ENCODE measurements around the gene PHLDA2.
"Not testable (repeated sequence)": the region's sequence is repeated elsewhere in the genome, so short reads cannot be mapped to it uniquely, and the experiment has no call there.

Gene PHLDA2

GRCh38 chr11:2945757-2946287 lies 16.6 kb upstream of the PHLDA2 start:
- H3K36me3 ChIP-seq: peaks cover 77% of the 10 kb centered on the region
- H3K4me3 ChIP-seq: no peak overlapping the region
- H4K20me1 ChIP-seq: peaks cover 78% of the 10 kb centered on the region
- no peaks in the 10 kb centered on the region for H3K27me3 ChIP-seq
- no peak overlapping the region for H3K27ac ChIP-seq
- H3K9me3 ChIP-seq: no peaks in the 10 kb centered on the region
- H3K4me1 ChIP-seq: peaks cover 44% of the 10 kb centered on the region
- peak overlapping the region; percentile 67 for H3K4me2 ChIP-seq
- no peak overlapping the region for H3K9ac ChIP-seq
- TF ChIP-seq Cebpa-rat (IDR thresholded peaks at IDR 0.05): no peak

GRCh38 chr11:2945031-2945756 lies 16.0 kb upstream of the PHLDA2 start:
- Histone ChIP-seq H3K36me3 (peaks cover 71% of the 10 kb centered on the region), H3K27ac (no peak overlapping the region), H3K27me3 (no peaks in the 10 kb centered on the region), H3K4me1 (peaks cover 50% of the 10 kb centered on the region), H3K4me3 (no peak overlapping the region), H3K9ac (no peak overlapping the region), H3K4me2 (peak overlapping the region; percentile 67), H4K20me1 (peaks cover 74% of the 10 kb centered on the region), H3K9me3 (peaks cover 1% of the 10 kb centered on the region; the same call in 1 of the 2 replicates)
- no peak for TF ChIP-seq Cebpa-rat (IDR thresholded peaks at IDR 0.05)

DNA sequence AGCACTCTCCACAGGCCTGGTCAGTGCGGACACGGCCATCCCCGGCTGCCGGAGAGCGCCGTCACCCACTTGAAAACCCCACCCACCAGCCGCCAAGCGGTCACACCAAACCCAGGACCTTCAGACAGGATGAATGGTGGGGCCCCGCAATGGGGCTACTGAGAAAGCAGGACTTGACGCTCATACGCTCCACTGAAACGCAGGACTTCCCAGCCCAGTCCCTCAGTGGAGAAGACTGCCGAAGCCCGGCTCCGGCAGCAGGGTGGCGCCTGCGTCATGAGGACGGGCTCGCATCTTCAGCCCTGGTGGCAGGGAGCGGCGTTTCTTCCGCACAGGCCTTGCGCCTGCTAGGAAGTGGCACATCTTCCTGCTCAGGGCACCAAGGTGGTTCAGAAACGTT lies 15.3 kb upstream of the PHLDA2 start:
- Histone ChIP-seq H3K4me1 (peaks cover 50% of the 10 kb centered on the region), H3K27ac (no peak overlapping the region), H3K4me2 (no peak overlapping the region), H3K27me3 (no peaks in the 10 kb centered on the region), H3K4me3 (no peak overlapping the region), H3K9ac (no peak overlapping the region), H3K9me3 (peaks cover 8% of the 10 kb centered on the region), H4K20me1 (peaks cover 67% of the 10 kb centered on the region), H3K36me3 (peaks cover 64% of the 10 kb centered on the region)
- TF ChIP-seq Cebpa-rat (IDR thresholded peaks at IDR 0.05): no peak

- peaks cover 62% of the 10 kb centered on the region for H4K20me1 ChIP-seq
- no peaks in the 10 kb centered on the region for H3K27me3 ChIP-seq
- H3K36me3 ChIP-seq: peaks cover 60% of the 10 kb centered on the region
- H3K4me2 ChIP-seq: no peak overlapping the region
- no peak overlapping the region for H3K9ac ChIP-seq
- no peak for TF ChIP-seq Cebpa-rat (IDR thresholded peaks at IDR 0.05)
- peaks cover 16% of the 10 kb centered on the region for H3K9me3 ChIP-seq
- H3K4me1 ChIP-seq: peaks cover 50% of the 10 kb centered on the region
- no peak overlapping the region for H3K4me3 ChIP-seq
- H3K27ac ChIP-seq: no peak overlapping the region; the same call in 1 of the 2 replicates
These were observed 14.5 kb upstream of the PHLDA2 start for GRCh38 chr11:2943711-2944118.

- peaks cover 54% of the 10 kb centered on the region for H3K36me3 ChIP-seq
- no peak overlapping the region for H3K4me3 ChIP-seq
- peaks cover 57% of the 10 kb centered on the region for H4K20me1 ChIP-seq
- no peak overlapping the region; the same call in 1 of the 2 replicates for H3K27ac ChIP-seq
- H3K9ac ChIP-seq: no peak overlapping the region
- peaks cover 22% of the 10 kb centered on the region for H3K9me3 ChIP-seq
- H3K27me3 ChIP-seq: no peaks in the 10 kb centered on the region
- H3K4me1 ChIP-seq: peaks cover 50% of the 10 kb centered on the region
- no peak overlapping the region for H3K4me2 ChIP-seq
- no peak for TF ChIP-seq Cebpa-rat (IDR thresholded peaks at IDR 0.05)
These were observed 13.9 kb upstream of the PHLDA2 start for GRCh38 chr11:2942872-2943710.

DNA sequence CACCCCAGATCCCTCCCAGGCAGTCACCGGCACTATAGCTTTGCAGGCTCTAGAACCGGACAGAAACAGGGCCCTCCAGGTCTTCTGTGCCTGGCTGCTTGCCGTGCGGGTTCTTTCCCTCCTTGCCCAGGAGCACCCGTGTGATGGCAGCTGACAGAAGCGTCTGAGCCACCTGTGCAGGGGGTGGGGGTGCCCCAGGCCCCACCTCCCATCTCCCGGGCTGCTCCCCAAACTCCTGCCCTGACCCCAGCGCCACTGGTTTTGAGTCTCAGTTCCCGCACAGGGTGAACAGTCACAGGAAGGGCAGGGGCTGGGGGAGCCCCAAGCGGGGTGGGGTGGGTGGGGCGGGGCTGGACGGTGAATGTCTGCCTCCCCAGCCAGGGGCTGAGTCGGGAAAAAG lies 13.2 kb upstream of the PHLDA2 start:
- Histone ChIP-seq H3K4me1 (peaks cover 48% of the 10 kb centered on the region), H3K9me3 (peaks cover 28% of the 10 kb centered on the region), H3K9ac (no peak overlapping the region), H3K4me3 (no peak overlapping the region), H3K4me2 (no peak overlapping the region), H3K36me3 (peaks cover 48% of the 10 kb centered on the region), H3K27me3 (no peaks in the 10 kb centered on the region), H3K27ac (no peak overlapping the region), H4K20me1 (peaks cover 53% of the 10 kb centered on the region)
- no peak for TF ChIP-seq Cebpa-rat (IDR thresholded peaks at IDR 0.05)

GRCh38 chr11:2940921-2941821 lies 12.0 kb upstream of the PHLDA2 start:
- no peaks in the 10 kb centered on the region for H3K27me3 ChIP-seq
- no peak overlapping the region for H3K27ac ChIP-seq
- no peak overlapping the region for H3K9ac ChIP-seq
- peaks cover 40% of the 10 kb centered on the region for H4K20me1 ChIP-seq
- H3K4me1 ChIP-seq: peaks cover 36% of the 10 kb centered on the region
- peaks cover 38% of the 10 kb centered on the region for H3K9me3 ChIP-seq
- H3K4me3 ChIP-seq: no peak overlapping the region
- H3K36me3 ChIP-seq: peaks cover 35% of the 10 kb centered on the region
- TF ChIP-seq Cebpa-rat (IDR thresholded peaks at IDR 0.05): no peak
- no peak overlapping the region for H3K4me2 ChIP-seq

DNA sequence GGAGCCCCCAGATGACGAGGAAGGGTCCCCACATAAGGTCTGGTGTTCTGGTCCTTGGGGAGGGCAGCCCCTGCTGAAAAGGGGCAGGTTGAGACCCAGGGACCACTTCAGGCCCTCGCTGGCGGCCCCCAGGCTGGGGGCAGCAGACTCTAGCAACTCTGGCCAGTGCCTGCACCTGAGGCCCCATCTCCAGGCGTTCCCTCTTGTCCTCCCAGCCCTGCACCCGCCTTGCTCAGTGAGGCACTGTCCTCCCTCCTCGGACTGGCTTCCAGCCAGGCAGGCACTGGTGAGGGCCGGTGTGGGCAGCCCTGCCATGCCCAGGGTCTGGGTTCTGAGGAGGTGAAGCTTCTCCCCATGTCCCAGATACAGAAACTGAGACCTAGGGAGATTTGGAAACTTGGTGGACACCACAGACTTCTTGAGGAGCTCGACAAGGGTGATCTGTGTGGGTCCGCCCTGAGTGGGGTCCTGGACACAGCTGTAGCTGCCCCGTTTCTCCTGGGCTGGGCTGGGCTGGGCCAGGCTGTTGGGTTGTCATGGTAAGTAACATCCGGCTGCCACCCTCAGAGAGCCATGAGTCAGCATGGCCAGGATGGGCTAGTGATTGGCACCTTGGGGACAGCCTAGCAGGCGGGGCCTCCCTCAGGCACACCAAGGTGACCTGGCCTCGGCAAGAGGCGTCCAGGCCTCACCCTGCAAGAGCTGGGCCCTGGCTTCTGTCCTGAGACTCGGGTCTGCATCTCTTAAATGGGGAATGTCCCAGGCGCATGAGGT lies 11.1 kb upstream of the PHLDA2 start:
- no peak for TF ChIP-seq Cebpa-rat (IDR thresholded peaks at IDR 0.05)
- H3K4me2 ChIP-seq: no peak overlapping the region
- no peak overlapping the region for H3K9ac ChIP-seq
- H3K27ac ChIP-seq: no peak overlapping the region
- no peaks in the 10 kb centered on the region for H3K27me3 ChIP-seq
- no peak overlapping the region for H3K4me3 ChIP-seq
- peaks cover 28% of the 10 kb centered on the region for H3K36me3 ChIP-seq
- H4K20me1 ChIP-seq: peaks cover 32% of the 10 kb centered on the region
- H3K4me1 ChIP-seq: peaks cover 27% of the 10 kb centered on the region
- H3K9me3 ChIP-seq: peaks cover 38% of the 10 kb centered on the region

- H4K20me1 ChIP-seq: peaks cover 16% of the 10 kb centered on the region
These were observed 9.5 kb upstream of the PHLDA2 start for GRCh38 chr11:2938458-2939418.

DNA sequence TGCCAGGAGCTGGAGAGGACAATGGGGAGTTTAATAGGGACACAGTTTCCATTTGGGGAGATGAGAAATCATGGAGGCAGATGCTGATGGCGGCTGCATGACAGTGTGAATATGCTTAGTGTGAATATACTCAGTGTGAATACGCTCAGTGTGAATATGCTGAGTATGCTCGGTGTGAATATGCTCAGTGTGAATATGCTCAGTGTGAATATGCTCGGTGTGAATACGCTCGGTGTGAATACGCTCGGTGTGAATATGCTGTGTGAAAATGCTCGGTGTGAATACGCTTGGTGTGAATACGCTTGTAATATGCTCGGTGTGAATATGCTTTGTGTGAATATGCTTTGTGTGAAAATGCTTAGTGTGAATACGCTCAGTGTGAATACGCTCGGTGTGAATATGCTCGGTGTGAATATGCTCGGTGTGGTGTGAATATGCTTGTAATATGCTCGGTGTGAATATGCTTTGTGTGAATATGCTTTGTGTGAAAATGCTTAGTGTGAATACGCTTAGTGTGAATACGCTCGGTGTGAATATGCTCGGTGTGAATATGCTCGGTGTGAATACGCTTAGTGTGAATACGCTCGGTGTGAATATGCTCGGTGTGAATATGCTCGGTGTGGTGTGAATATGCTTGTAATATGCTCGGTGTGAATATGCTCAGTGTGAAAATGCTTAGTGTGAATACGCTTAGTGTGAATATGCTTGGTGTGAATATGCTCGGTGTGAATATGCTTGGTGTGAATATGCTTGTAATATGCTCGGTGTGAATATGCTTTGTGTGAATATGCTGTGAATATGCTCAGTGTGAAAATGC lies 8.6 kb upstream of the PHLDA2 start:
- H3K9ac ChIP-seq, H4K20me1 ChIP-seq, H3K4me3 ChIP-seq, H3K27me3 ChIP-seq, H3K4me2 ChIP-seq, H3K27ac ChIP-seq, H3K36me3 ChIP-seq: not testable (repeated sequence)
- Histone ChIP-seq H3K4me1 (peaks cover 30% of the 10 kb centered on the region), H3K9me3 (peaks cover 38% of the 10 kb centered on the region)

More at GRCh38 chr11:2938458-2939418, 9.5 kb upstream of the PHLDA2 start:
- H3K4me2 ChIP-seq, H3K27ac ChIP-seq, H3K27me3 ChIP-seq, H3K4me3 ChIP-seq, H3K9ac ChIP-seq: not testable (repeated sequence)
- H3K9me3 ChIP-seq: peaks cover 38% of the 10 kb centered on the region
- H3K36me3 ChIP-seq: peaks cover 14% of the 10 kb centered on the region
- peaks cover 25% of the 10 kb centered on the region for H3K4me1 ChIP-seq
